Measurements from ENCODE around the gene SURF2.

GRCh38 chr9:133321411-133321935 lies 34.9 kb upstream of the SURF2 start:
- TF ChIP-seq EZH2phosphoT487 (IDR thresholded peaks at IDR 0.05; ENCODE audit: borderline replicate concordance), result no peak
- TF ChIP-seq CTCF (conservative IDR thresholded peaks at IDR 0.05; ENCODE audit: low read length), result no peak

All from Loucy (cell line).